GM19043 (cell line): ENCODE results near the gene MANBA.
A peak's percentile ranks its signal among the peaks of the same experiment; 100 is the strongest.

Experiments used
- ATAC-seq: cut with Tn5 transposase; IDR thresholded peaks from one replicate; pipeline ENCODE4 v1.9.1; 2021; ENCODE audit warnings: low read depth; ENCODE audit not compliant: unreplicated experiment

The MANBA gene

DNA sequence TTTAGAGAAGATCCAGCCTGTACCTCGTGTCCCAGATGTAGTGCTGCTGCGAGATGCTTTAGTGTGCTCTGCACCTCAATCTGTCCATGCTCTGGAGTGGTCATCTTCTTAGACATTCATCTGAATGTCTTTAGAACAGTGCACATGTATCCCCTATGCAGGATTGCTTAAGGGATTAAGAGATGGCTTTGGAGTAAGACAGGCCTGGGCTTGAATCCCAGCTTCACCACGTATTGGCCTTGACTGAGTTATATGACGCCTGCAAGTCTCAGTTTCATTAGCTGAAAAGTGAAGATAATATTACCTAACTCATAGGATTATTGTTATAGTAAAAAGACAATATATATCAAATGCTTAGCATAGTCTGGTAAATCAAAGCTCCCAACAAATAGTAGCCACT lies 161.3 kb downstream of the MANBA start:
- ATAC-seq: no peak

DNA sequence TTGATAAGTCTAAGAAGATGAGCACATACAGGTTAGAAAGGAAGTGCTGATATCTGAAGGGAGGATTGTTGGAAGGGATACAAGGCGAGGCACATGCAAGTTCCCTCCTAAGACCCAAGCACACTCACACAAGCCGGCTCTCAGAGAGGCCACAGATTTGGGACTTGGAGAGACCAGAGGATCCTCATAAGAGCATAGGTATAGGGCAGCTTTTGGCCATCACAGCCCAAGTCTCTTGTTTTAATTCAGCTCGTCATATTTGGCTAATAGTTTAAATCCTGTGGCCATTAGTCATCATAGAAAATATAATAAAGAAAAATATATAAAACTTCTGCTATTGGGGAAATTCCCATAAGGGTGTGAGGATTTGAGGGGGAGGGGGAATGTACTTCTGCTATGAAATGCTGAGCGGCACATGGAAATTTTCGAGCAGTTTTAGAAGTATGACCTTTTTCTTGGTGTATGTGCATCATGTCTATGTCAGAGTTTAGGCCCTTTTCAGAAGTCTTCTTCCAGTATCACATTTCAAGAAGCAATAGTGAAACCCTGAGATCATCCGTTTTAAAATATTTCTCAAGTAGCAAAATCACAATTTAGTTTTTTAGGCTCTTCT lies 161.9 kb downstream of the MANBA start:
- peak; percentile 31 for ATAC-seq

DNA sequence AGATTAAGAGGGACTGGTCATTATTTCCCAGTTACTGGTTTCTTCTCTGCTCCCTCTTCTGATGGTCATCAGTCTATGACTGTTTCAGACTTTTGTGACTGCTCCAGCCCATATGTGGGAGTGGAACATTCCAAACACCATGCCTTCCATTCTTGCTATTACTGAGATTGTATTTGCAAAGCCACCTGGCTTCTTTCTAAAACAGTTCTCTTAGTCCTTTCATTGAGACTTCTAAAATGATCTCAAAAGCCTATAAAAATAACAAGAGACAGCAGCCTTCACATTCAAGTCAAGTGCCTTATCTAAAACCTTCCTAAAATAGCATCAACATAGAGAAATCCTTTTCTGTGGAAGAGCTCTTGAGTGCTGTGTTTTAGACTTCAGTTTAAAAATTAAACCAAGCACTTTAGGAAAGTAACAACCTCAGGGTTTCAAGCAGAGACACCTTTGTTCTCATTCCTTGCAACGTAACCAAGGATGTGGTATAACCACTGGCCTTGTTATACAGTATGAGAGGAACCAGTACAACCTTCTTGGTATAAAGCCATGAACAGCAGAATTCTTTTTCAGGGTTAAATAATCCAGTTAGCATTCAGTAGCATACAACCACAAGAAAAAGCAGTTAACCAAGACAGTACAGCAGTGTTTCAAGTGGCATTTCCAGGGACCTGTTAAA lies 162.5 kb downstream of the MANBA start:
- ATAC-seq: peak; percentile 88

DNA sequence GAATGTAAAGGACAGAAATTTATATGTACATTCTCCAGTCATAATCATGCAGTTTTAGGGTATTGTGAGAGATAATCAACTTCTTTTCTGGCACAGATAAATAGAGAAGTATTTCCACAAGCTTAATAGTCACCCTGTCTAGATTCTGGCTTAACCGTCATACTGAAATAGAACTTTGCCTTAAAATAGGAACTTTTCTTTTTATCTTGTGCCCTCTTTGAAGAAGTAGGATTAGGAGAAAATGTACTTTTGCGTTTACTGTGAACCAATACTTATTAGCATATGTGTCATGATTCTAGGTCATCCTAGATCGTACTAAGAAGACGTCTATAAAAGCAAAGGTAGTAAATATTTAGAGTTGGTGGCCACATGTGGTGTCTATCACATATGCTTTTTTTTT lies 164.2 kb downstream of the MANBA start:
- no peak for ATAC-seq

DNA sequence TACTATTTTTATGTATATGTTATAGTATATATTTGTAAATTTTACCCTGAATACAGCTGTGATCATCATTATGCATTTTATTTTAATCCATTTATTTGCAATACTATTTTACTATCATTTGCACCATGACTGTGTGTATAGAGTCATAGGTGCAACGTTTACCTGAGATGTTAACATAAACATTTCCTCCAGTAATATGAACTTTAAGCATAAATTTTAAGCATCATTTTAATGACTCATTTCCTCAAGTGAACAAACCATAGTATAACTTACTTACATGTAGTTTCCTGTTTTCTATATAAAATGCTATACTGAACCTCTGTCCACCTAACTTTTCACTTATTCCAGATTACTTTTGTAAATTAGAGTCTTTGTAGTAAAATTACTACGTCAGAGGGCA lies 166.8 kb downstream of the MANBA start:
- ATAC-seq: no peak

DNA sequence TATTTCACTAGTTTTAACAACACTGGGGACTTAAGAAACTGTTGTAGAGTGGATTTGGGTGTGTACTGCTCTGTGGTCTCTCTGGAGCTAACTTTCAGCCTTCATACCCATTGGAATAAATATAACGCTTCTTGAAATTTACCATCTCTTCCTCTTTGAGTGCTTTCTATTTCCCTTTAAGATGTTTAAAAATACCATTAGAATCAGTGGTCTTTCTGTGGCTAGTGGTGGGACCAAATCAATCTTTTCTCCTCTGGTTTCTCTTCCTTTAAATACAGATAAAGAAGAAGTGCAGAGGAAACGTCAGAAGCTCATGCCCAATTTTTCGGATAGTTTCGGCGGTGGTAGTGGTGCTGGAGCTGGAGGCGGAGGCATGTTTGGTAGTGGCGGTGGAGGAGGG lies 167.6 kb downstream of the MANBA start:
- ATAC-seq: no peak

DNA sequence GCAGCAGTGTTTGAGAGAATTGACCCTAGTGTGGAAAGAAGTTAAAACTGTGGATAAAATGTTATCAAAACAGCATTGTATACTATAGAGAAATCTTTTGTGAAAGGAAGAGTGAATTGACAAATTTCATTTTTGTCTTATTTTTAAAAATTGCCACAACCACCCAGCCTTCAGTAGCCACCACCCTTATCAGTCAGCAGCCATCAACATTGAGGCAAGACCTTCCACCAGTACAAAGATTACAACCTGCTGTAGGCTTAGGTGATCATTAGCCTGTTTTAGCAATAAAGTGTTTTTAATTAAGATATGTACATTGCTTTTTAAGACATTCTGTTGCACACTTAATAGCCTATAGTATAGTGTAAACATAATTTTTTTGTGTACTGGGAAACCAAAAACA lies 168.5 kb downstream of the MANBA start:
- ATAC-seq: no peak

DNA sequence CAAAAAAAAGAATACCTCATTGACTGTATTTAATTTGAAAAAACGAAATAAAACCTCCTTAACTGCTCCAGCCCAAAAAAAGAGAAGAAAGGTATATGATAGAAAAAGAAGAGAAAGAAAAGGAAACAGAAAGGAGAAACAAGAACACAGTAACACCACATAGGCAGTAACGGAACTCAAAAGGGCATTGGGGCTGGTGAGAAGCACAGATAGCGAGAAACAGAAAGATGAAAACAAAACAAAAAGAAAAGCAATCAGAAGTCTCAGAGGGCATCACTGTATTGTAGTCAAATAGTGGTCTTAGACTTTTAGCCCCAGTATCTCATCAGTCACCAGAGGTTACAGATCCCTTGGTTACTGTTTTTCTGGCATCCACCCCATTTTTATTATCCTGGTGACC lies 171.0 kb downstream of the MANBA start:
- ATAC-seq: no peak

DNA sequence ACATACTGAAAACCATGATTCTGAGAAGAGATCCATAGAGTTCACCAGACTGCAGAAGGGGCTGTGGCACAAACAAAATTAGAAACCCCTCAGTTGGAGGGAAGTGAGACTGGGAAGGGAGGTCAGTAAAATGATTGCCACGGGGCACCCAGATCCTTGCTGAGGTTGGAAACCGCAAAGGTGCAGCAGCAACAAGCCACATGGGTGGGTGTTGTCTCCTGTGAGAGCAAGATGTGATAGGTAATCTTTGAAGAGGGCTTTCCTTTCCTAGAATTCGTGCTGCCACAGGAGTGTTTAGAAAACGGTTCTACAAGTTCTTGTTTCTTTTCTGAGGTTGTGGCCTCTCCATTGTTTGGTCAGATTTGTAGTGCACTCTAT lies 174.1 kb downstream of the MANBA start:
- peak; percentile 43 for ATAC-seq

DNA sequence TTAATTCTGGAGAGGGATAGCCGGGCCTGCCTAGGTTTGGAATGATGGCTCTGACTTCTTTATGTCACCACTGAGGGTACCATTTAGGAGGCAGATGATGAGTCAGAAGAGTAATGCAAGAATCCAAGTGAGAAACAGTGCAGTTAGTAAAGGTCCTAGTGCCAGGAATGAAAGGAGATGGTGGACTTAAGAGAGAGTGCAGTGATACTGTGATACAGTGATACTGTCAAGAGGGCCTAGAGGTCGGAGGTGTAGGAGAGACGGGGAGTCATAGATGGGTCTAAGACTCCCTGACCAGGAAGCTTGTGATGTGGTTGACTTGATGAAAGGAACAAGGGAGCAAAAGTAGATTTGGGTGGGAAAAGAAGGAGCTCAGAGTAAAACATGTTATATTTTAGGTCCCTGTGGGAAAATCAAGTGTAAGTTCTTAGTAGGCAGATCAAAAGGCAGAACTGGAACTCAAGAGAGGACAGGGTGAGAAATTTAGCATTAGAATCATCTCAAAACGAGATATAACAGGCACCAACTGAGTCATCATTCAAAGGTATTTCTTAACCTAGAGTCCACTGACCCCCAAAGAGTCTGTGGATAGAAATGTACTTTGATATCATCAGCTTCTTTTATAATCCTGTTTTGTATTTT lies 174.6 kb downstream of the MANBA start:
- ATAC-seq: peak; percentile 48

DNA sequence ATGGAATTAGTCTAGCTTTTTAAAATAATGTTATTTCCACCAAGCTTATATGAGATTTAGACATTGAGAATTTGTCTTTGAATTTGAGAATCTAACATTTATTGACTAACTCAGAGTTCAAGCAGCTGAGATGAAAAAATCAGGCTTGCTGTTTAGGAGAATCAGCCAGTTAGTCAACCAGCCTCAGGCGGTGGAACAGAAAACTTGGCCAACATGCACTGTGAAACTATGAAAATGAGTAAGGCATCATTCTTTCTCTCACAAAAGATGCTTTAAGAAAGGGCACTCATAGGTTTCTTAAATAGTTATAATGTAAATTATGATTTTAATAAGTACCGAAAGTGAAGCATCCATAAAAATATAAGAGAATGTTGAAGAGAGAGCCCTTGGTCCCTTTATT lies 175.4 kb downstream of the MANBA start:
- peak; percentile 38 for ATAC-seq

DNA sequence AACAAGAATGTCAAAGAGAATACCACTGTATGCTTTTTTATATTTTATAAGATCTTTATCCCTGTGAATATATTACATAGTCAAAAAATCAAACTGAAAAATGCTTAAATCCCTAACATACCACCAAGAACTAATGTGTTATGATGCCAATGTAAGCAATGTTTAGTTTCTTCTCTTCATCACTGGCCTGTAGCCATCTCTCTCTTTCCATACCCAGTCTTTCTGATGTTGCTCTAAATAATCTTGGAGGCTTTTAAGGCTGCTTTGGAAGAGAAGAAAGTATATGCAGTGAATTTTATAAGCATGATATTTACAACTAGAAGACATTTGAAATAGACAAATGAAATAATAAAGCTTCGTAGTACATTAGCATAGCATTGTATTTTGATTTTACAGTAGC lies 176.7 kb downstream of the MANBA start:
- ATAC-seq: no peak
